Bronchial epithelial cell (primary cell): ENCODE data around the gene IER2. TPM values are rescaled to one million over a fixed set of nuclear protein-coding genes. Genes with fewer than 3 reads are reported as not detected.
"Not testable (repeated sequence)": the region's sequence is repeated elsewhere in the genome, so short reads cannot be mapped to it uniquely, and the experiment has no call there.

Source experiments
- DNase-seq: peaks from one replicate; pipeline ENCODE4 v3.0.0-alpha.2; 2010; ENCODE audit warnings: low read depth
- FAIRE-seq: peaks from 2 replicates; lab custom pipeline; 2011; peaks lifted over from hg19 to GRCh38; lab: Jason Lieb, UNC
- H3K27me3 ChIP-seq: 2 replicates; pipeline ENCODE4 v1.5.1; 2011; ENCODE audit warnings: low read length; ENCODE audit not compliant: control insufficient read depth, insufficient read depth
- H3K36me3 ChIP-seq: 2 replicates; pipeline ENCODE4 v1.5.1; 2011; ENCODE audit warnings: low read length; ENCODE audit not compliant: control insufficient read depth, insufficient read depth
- H3K4me3 ChIP-seq: 2 replicates; pipeline ENCODE4 v1.5.1; 2011; ENCODE audit warnings: mild to moderate bottlenecking, low read depth, low read length, control low read depth
- total RNA-seq: library from RNA; depleted of rRNA; stranded (reverse); fragments of >200 nt; gene quantifications from 2 replicates; pipeline ENCODE4 v1.2.1, GENCODE V29; 2014
- TF ChIP-seq, protein P1 (sequence below): IDR thresholded peaks from 2 replicates; pipeline ENCODE4 v1.5.1; 2011; ENCODE audit warnings: mild to moderate bottlenecking, moderate library complexity, low read length, control low read depth, inconsistent platforms; ENCODE audit not compliant: insufficient read depth, severe bottlenecking

Gene IER2
- total RNA-seq, 1 donor from 2014 or later: 32.1 TPM

DNA sequence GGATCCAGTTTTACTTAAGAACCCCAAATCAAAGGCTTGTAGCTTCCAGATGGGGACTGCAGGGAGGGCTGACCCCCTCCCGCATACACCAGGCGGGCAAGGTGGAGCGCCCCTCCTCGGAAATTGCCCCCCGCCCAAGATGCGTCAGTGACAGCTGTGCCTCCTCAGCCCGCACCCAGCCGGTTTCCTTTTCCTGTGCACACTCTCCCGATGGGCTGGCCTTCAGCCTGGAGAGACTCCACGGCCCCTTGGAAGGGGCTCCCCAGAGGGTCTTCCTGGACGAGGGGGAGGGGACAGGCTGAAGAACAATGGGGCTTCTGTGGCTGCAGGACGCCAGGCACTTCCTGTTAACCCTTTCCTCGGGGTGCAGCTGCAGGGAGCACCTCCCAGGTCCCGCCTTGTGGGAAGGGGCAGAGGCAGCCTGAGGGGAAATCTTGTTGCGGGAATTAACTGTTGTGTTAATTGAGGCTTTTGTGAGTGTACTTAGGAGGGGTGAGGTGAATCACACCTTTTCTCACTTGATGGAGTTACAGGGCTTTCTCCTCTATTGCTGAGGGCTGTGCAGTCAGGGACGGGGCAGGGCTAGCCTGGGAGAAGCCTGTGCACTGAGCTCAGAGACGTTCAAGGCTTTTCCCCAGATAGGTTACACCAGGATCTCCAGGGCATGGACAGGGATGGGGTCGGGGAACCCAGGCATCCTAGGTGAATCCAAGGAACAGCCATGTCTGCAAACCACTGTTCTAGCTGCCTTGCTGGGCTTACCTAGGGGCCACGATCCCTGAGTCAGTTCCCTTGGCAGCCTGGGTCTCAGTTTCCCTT is 14.3 kb downstream of the IER2 start:
- DNase-seq (peak; percentile 84), FAIRE-seq (no peak)
- H3K36me3 ChIP-seq: no peaks in the 10 kb centered on the region
- H3K4me3 ChIP-seq: peak overlapping the region; percentile 7
- TF ChIP-seq, protein P1, sequence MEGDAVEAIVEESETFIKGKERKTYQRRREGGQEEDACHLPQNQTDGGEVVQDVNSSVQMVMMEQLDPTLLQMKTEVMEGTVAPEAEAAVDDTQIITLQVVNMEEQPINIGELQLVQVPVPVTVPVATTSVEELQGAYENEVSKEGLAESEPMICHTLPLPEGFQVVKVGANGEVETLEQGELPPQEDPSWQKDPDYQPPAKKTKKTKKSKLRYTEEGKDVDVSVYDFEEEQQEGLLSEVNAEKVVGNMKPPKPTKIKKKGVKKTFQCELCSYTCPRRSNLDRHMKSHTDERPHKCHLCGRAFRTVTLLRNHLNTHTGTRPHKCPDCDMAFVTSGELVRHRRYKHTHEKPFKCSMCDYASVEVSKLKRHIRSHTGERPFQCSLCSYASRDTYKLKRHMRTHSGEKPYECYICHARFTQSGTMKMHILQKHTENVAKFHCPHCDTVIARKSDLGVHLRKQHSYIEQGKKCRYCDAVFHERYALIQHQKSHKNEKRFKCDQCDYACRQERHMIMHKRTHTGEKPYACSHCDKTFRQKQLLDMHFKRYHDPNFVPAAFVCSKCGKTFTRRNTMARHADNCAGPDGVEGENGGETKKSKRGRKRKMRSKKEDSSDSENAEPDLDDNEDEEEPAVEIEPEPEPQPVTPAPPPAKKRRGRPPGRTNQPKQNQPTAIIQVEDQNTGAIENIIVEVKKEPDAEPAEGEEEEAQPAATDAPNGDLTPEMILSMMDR: no peak
- no peaks in the 10 kb centered on the region for H3K27me3 ChIP-seq

DNA sequence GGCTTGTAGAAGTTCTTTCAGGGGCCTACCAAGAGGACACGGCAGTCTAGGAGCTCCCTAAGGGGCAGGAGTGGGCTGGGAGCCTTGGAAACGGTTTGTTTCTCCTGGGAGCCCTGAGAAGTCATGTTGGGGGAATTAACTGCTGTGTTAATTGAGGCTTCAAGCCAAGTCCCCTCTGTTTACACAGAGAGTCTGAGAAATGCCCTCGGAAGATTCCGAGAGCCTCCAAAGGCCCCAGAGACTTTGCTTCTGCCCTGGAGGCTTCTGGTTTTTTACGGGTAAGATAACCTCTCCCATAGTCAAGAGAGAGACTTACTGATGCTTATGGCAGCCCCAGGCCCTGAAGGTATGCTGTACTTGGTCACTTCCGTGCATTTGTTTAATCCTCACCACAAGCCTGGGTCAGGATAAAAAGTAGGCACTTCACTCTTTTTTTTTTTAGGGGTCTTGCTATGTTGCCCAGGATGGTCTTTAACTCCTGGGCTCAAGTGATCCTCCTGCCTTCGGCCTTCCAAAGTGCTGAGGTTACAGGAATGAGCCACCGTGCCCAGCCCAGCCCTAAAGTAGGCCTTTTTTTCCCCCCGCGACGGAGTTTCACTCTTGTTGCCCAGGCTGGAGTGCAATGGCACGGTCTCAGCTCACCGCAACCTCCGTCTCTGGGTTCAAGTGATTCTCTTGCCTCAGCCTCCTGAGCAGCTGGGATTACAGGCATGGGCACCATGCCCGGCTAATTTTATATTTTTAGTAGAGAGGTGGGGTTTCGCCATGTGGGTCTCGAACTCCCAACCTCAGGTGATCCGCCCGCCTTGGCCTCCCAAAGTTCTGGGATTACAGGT is 15.2 kb downstream of the IER2 start:
- Histone ChIP-seq H3K36me3 (no peaks in the 10 kb centered on the region), H3K27me3 (no peaks in the 10 kb centered on the region), H3K4me3 (no peak overlapping the region)
- FAIRE-seq (no peak), DNase-seq (no peak)
- TF ChIP-seq, protein P1: no peak

DNA sequence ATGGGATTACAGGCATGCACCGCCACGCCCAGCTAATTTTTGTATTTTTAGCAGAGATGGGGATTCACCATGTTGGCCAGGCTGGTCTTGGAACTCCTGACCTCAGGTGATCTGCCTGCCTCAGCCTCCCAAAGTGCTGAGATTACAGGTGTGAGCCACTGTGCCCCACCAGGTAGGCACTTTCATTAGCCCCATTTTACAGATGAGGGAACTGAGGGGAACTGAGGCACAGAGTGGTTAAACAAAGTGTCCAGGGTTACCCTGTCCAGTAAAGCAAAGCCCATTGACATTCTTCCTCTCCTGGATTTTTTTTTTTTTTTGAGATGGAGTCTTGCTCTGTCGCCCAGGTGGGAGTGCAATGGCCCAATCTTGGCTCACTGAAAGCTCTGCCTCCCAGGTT is 15.9 kb downstream of the IER2 start:
- FAIRE-seq, H3K27me3 ChIP-seq, H3K4me3 ChIP-seq, DNase-seq, H3K36me3 ChIP-seq: not testable (repeated sequence)

DNA sequence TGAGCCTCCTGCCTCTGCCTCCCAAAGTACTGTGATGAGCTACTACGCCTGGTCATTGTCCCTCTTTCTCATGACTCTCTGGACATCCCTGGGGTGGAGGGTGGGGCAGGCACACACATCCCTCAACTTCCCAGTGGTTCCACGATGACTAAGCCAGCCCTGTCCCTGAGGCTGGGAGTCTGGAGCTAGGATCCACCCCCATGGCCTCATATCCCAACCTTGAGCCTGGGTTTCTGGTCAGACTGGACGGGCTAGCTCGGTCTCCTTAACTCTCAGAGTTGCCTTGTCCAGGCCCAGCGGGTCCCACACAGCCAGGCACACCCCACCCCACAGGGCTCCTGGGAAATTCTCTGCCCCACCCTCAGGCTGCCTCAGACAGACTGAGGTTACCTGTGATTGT is 19.6 kb downstream of the IER2 start:
- H3K4me3 ChIP-seq: no peak overlapping the region
- peak; percentile 91 for DNase-seq
- TF ChIP-seq, protein P1: no peak
- FAIRE-seq: no peak
- H3K27me3 ChIP-seq: no peaks in the 10 kb centered on the region
- no peaks in the 10 kb centered on the region for H3K36me3 ChIP-seq

DNA sequence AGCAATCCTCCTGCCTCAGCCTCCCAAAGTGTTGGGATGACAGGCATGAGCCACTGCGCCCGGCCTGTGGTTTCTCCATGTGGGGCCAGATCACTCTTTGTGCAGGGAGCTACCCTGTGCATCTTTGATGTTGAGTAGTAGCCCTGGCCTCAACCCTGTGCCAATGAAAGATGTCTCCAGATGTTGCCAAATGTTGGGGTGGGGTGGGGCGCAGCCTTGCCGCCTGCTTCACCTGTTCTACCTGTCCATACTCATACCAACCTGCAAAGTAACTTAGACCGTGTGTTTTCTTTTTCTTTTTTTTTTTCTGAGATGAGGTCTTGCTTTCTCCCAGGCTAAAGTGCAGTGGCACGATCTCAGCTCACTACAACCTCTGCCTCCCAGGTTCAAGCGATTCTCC is 20.9 kb downstream of the IER2 start:
- FAIRE-seq (no peak), DNase-seq (no peak)
- Histone ChIP-seq H3K4me3 (no peak overlapping the region), H3K27me3 (no peaks in the 10 kb centered on the region), H3K36me3 (no peaks in the 10 kb centered on the region)
- TF ChIP-seq, protein P1: no peak
